Measurements from ENCODE around the gene FAM20B.

DNA sequence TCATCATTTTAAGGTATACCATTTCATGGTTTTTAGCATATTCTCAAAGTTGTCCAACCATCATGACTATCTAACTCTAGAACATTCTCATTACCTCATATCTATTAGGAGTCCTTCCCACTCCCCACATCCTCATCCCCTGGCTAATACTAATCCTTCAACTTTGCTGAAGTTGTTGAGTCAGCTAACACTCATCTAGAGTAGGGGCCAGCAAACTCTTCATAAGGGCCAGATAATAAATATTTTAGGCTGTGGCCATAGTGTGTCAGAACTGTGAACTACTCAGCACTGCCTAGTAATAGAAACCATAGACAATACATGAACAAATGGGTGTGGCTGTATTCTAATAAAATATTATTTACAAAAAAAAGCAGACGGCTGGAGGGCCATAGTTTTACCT is 99.2 kb downstream of the FAM20B start:
- TF ChIP-seq, protein P1, sequence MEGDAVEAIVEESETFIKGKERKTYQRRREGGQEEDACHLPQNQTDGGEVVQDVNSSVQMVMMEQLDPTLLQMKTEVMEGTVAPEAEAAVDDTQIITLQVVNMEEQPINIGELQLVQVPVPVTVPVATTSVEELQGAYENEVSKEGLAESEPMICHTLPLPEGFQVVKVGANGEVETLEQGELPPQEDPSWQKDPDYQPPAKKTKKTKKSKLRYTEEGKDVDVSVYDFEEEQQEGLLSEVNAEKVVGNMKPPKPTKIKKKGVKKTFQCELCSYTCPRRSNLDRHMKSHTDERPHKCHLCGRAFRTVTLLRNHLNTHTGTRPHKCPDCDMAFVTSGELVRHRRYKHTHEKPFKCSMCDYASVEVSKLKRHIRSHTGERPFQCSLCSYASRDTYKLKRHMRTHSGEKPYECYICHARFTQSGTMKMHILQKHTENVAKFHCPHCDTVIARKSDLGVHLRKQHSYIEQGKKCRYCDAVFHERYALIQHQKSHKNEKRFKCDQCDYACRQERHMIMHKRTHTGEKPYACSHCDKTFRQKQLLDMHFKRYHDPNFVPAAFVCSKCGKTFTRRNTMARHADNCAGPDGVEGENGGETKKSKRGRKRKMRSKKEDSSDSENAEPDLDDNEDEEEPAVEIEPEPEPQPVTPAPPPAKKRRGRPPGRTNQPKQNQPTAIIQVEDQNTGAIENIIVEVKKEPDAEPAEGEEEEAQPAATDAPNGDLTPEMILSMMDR (conservative IDR thresholded peaks at IDR 0.05; ENCODE audit: low read length): no peak
- TF ChIP-seq EZH2phosphoT487 (IDR thresholded peaks at IDR 0.05; ENCODE audit: borderline replicate concordance): no peak
